Measurements from ENCODE around the gene SMCO4. TPM values are rescaled to one million over a fixed set of nuclear protein-coding genes. Genes with fewer than 3 reads are reported as not detected.

SMCO4 gene
- total RNA-seq, 1 donor from 2014 or later: 12.7 TPM

DNA sequence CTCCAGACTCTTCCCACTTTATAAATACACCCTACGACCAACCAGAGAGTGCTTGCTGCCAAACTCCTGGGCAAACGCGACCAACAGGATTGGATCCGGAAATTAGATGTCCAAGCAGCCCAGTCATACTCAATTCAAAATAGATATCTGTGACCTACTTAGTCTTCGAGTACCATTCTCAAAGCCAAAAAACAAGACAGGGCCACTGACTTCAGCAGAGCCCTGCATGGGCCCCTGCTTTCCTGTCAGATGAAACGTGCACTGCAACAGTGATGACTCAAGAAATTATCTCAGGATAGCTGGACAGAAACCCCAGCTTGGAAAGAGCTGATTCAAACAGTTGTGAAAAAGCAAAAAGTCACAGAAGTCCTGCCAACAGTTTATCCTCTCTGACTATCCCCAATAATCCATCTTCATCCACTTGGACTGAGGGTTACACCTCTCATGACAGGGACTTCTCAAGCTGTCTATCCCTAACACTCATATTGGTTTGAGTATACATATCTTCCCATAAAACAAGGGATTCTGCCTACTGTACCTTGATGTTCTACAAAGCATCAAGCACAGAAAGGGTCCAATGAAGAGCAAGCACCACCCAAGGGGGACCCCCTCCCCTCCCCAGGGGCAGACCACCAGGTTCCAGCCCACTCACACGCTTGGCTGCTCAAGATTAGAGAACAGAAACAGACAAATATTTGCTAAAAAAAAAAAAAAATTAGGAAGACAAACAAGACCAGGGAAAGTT is 17.4 kb downstream of the SMCO4 start:
- TF ChIP-seq, protein P1, sequence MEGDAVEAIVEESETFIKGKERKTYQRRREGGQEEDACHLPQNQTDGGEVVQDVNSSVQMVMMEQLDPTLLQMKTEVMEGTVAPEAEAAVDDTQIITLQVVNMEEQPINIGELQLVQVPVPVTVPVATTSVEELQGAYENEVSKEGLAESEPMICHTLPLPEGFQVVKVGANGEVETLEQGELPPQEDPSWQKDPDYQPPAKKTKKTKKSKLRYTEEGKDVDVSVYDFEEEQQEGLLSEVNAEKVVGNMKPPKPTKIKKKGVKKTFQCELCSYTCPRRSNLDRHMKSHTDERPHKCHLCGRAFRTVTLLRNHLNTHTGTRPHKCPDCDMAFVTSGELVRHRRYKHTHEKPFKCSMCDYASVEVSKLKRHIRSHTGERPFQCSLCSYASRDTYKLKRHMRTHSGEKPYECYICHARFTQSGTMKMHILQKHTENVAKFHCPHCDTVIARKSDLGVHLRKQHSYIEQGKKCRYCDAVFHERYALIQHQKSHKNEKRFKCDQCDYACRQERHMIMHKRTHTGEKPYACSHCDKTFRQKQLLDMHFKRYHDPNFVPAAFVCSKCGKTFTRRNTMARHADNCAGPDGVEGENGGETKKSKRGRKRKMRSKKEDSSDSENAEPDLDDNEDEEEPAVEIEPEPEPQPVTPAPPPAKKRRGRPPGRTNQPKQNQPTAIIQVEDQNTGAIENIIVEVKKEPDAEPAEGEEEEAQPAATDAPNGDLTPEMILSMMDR (IDR thresholded peaks at IDR 0.05; ENCODE audit: insufficient read depth, low read length, poor library complexity, severe bottlenecking): no peak
- no peak for DNase-seq (ENCODE audit: low read depth)
- Histone ChIP-seq H3K36me3 (ENCODE audit: control insufficient read depth, insufficient read depth, low read length) (no peaks in the 10 kb centered on the region), H3K27me3 (ENCODE audit: control insufficient read depth, insufficient read depth, low read length) (no peaks in the 10 kb centered on the region), H3K4me3 (ENCODE audit: low read depth, low read length) (no peak overlapping the region)

DNA sequence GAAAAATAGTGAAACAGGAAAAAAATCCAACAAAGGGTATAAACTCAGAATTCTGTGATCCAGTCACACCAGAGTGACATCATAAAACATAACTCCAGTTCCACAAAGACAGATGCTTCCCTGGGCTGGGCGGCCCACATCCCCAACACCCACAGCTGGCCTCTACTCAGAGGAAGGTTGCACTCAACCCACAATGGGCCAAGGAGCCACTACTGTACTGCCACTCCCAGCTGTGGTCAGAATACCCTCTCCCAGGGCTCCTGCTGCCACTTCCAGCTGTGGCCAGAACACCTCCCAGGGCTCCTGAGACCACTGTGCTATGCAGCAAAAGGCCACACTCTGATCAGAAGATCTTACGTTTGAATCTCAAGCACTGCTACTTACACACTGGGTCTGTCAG is 18.3 kb downstream of the SMCO4 start:
- no peak overlapping the region for H3K4me3 ChIP-seq (ENCODE audit: low read depth, low read length)
- no peak for DNase-seq (ENCODE audit: low read depth)
- H3K27me3 ChIP-seq (ENCODE audit: control insufficient read depth, insufficient read depth, low read length): no peaks in the 10 kb centered on the region
- TF ChIP-seq, protein P1 (IDR thresholded peaks at IDR 0.05; ENCODE audit: insufficient read depth, low read length, poor library complexity, severe bottlenecking): no peak
- H3K36me3 ChIP-seq (ENCODE audit: control insufficient read depth, insufficient read depth, low read length): no peaks in the 10 kb centered on the region

DNA sequence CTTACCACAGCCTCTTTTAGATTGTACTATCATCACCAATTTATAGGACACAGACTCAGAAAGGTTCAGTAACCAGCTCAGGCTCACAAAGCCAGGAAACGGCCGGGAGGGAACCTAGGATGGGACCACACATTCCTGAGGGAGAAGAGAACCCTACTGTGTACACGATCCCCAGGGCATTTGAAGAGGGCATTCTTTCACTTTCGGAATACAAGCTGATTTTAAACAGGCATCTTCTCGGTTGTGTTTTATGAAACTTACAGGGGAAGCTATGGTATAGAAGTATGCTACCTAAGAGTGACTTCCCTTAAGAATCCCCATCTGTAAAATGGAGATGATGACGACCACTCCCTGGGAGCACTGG is 19.0 kb downstream of the SMCO4 start:
- TF ChIP-seq, protein P1 (IDR thresholded peaks at IDR 0.05; ENCODE audit: insufficient read depth, low read length, poor library complexity, severe bottlenecking): no peak
- H3K36me3 ChIP-seq (ENCODE audit: control insufficient read depth, insufficient read depth, low read length): no peaks in the 10 kb centered on the region
- no peaks in the 10 kb centered on the region for H3K27me3 ChIP-seq (ENCODE audit: control insufficient read depth, insufficient read depth, low read length)
- H3K4me3 ChIP-seq (ENCODE audit: low read depth, low read length): no peak overlapping the region
- no peak for DNase-seq (ENCODE audit: low read depth)

DNA sequence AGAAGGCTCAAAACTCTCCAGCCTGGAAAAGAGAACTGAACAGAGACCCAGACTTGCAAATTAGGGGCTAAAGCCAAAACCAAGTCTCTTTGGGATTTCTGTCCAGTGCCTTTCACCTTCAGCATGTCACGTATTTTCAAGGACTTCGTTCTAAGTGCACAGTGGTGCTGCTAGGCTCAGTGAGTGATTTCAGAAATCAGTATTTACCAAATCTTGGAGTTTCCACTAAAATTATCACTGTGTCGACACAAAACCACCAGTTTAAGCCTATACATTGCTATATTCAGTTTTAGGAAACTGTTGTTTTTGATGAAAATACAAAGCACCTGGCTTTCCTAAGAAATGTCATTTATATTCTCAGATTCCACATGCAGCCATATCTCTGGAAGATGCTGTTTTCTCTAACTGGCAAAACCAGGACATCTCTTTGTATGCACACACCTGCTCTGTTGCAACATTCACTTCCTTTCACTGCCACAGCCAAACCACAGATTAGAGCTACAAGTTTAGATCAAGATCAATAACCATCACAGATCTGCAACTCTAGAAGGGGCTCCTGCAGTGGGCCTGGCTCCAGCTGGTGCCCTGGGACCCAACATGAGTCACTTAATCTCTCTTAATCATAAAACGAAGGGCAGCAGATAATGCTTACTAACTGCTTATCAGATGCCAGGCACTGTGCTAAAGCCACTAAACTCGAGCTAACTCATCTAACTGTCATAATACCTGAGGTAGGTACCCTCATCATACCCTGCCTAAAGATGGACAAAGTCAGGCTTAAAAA is 22.3 kb downstream of the SMCO4 start:
- DNase-seq (ENCODE audit: low read depth): no peak
- H3K36me3 ChIP-seq (ENCODE audit: control insufficient read depth, insufficient read depth, low read length): no peaks in the 10 kb centered on the region
- TF ChIP-seq, protein P1 (IDR thresholded peaks at IDR 0.05; ENCODE audit: insufficient read depth, low read length, poor library complexity, severe bottlenecking): no peak
- H3K27me3 ChIP-seq (ENCODE audit: control insufficient read depth, insufficient read depth, low read length): no peaks in the 10 kb centered on the region
- no peak overlapping the region for H3K4me3 ChIP-seq (ENCODE audit: low read depth, low read length)

DNA sequence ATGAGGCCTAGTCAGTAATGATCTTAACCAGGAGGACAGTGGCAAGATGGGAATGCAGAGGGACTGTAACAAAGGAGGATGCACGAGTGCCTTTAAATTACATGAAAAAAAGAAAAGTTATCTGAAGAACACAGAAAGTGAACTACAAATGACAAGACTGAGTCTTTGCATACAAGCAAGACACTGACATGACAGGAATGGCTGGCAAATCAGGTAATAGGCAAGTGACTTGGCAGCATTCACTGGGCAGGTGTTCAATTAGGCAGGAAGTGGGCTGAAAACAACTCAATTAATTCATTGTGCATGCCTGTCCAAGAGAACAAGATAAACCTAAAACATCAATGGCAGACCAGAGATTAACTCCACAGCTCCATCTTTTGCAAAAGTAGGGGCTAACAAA is 24.0 kb downstream of the SMCO4 start:
- Histone ChIP-seq H3K4me3 (ENCODE audit: low read depth, low read length) (no peak overlapping the region), H3K36me3 (ENCODE audit: control insufficient read depth, insufficient read depth, low read length) (no peaks in the 10 kb centered on the region), H3K27me3 (ENCODE audit: control insufficient read depth, insufficient read depth, low read length) (no peaks in the 10 kb centered on the region)
- DNase-seq (ENCODE audit: low read depth): no peak
- TF ChIP-seq, protein P1 (IDR thresholded peaks at IDR 0.05; ENCODE audit: insufficient read depth, low read length, poor library complexity, severe bottlenecking): no peak
